Cardiac fibroblast (primary cell): ENCODE data around the gene DNTT.

Source experiments
- DNase-seq, 2 donors: peaks; one replicate each; pipeline versions ENCODE4 v3.0.0 to v3.0.0-alpha.2; 2010; ENCODE audit warnings: low read depth in 2 of 2
- H3K4me3 ChIP-seq, 2 donors: replicated peaks in 1 of 2; 1 replicate in 1 of 2; 2 replicates in 1 of 2; pipeline ENCODE4 v1.5.1; 2011; ENCODE audit warnings: low read depth in 2 of 2, low read length in 2 of 2, mild to moderate bottlenecking in 2 of 2, moderate library complexity in 1 of 2
- CTCF ChIP-seq: IDR thresholded peaks from one replicate; pipeline ENCODE4 v1.5.1; 2011; ENCODE audit warnings: low read depth, mild to moderate bottlenecking, low read length, inconsistent platforms

The DNTT gene

DNA sequence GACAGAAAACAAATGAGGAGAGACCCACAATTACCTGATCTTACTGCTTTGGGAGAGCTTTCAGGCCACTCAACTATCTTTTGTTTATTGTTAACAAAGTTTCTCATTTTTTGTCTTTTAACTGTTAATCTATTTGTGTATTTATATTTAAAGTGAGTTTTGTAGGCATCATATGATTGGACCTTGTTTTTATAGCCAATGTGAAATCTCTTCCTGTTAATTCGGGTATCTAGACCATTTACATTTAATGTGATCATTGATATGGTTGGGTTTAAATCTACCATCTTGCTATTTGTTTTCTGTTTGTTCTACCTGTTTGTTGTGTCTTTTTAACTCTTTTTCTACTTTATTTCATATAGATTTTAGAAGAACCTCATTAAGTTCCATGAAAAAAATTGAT, 42.1 kb downstream of the DNTT start:
- DNase-seq, result no peak
- no peak overlapping the region for H3K4me3 ChIP-seq
- TF ChIP-seq CTCF, result no peak

GRCh38 chr10:96352027-96352426, 47.8 kb downstream of the DNTT start:
- H3K4me3 ChIP-seq, result no peak overlapping the region
- no peak for DNase-seq
- no peak for TF ChIP-seq CTCF

DNA sequence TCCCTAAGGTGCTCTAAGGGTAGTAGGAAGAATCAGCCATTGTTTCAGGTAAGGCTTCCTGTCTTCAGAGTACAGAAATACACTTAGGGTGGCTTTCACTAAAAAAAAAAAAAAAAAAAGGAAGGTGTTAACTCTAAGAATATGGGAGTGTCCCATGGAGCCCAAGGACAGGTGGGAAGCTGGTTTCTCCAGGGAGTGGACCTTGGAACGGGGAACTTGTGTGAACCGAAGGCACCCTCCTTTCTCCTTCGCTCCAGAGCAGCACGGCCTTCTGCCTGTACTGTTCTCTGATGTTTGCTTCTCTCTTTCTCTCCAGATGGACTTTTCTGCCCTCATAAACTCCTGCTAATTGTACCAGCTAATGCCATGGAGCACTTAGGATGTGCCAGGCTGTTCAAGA, 48.3 kb downstream of the DNTT start:
- TF ChIP-seq CTCF, result no peak
- no peak for DNase-seq

GRCh38 chr10:96357038-96357620, 52.9 kb downstream of the DNTT start:
- no peak for TF ChIP-seq CTCF
- H3K4me3 ChIP-seq, result no peak overlapping the region
- no peak for DNase-seq

More for the DNA sequence above, 48.3 kb downstream of the DNTT start:
- H3K4me3 ChIP-seq, result no peak overlapping the region

GRCh38 chr10:96358851-96359540, 54.8 kb downstream of the DNTT start, which contains the start of gene OPALIN:
Gene OPALIN (minus strand): TSS chr10:96359002. CDS start chr10:96358896, 106 bp downstream.
- no peak for DNase-seq
- TF ChIP-seq CTCF, result no peak
- no peak within 1 kb of the TSS for H3K4me3 ChIP-seq

GRCh38 chr10:96359616-96360015, 55.4 kb downstream of the DNTT start:
- no peak overlapping the region for H3K4me3 ChIP-seq
- no peak for TF ChIP-seq CTCF
- DNase-seq, result no peak
